ENCODE results near the gene ABHD11.

DNA sequence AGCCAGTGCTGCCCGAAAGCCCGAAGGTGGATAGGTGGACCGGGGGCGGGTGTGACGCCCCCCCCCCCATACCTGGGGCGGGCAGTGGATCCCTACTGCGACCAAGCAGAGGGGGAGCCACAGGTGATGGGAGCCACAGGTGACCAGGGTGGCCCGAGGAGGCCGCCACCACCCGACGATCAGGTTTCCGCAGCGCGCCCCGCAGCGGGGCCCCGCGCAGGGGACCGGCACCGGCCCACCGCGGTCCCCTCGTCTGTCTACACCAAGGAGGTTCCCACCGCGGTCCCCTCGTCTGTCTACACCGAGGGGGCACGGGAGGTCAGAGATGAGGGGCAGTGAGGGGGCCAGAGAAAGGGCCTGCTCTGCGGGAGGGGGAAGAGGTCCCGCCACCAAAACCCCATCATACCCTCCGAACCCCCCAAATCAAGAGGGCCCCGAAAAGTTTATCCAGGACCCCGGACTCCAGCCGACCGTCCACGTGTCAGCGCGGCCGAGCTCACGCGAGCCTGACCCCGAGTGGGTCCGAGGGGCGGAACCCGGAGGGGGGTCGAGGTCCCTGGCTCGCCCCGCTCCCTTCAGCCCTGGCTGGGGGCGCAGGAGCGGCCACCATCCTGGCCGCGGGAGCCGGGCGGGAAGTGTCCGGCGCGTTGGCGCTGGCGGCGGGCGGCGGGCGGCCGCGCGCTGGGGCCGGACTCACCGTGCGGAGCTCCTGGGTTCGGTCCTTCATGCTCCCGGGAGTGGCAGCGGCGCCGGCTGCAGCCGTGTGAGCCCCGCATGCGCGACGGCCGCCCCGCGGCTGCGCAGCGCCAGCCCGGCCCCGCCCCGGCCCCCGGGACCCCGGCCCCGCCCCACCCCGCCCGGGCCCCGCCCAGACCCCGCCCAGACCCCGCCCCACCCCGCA is 19.4 kb downstream of the ABHD11 start, which contains the start of gene STX1A:
- TF ChIP-seq EZH2 (IDR thresholded peaks at IDR 0.05; ENCODE audit: insufficient read depth, poor library complexity, severe bottlenecking) (no peak), EZH2phosphoT487 (IDR thresholded peaks at IDR 0.05; ENCODE audit: insufficient read depth, low read depth) (no peak)
